Aorta (tissue), 5 donors: ENCODE results near the gene LPGAT1. TPM values are rescaled to one million over a fixed set of nuclear protein-coding genes. Genes with fewer than 3 reads are reported as not detected.

Experiments
- ATAC-seq: fragments of 200-7000 bp; cut with Tn5 transposase; one replicate; pipeline ENCODE4 v1.9.1; 2022; ENCODE audit warnings: moderate library complexity; ENCODE audit not compliant: low FRiP score
- DNase-seq, 2 donors: peaks; one replicate each; pipeline ENCODE4 v3.0.0-alpha.2; 2020
- H3K27ac ChIP-seq, 2 donors: one replicate each; pipeline ENCODE4 v1.5.1; 2013; ENCODE audit warnings: low read length in 2 of 2, mild to moderate bottlenecking in 2 of 2, moderate library complexity in 2 of 2, control low read depth in 1 of 2, inconsistent platforms in 1 of 2, low read depth in 1 of 2
- H3K27me3 ChIP-seq, 2 donors: one replicate each; pipeline ENCODE4 v1.6.1; 2013; ENCODE audit warnings: control low read depth in 1 of 2, low read length in 1 of 2, mild to moderate bottlenecking in 1 of 2, moderate library complexity in 1 of 2; ENCODE audit not compliant: insufficient read depth in 2 of 2, control insufficient read depth in 1 of 2
- H3K36me3 ChIP-seq, 2 donors: one replicate each; pipeline ENCODE4 v1.6.1; 2013; ENCODE audit warnings: control low read depth in 1 of 2, low read length in 1 of 2, mild to moderate bottlenecking in 1 of 2; ENCODE audit not compliant: insufficient read depth in 2 of 2, control insufficient read depth in 1 of 2
- H3K4me1 ChIP-seq, 2 donors: one replicate each; pipeline ENCODE4 v1.6.1; 2013; ENCODE audit warnings: low read length in 2 of 2, control low read depth in 1 of 2, mild to moderate bottlenecking in 1 of 2, moderate library complexity in 1 of 2; ENCODE audit not compliant: insufficient read depth in 2 of 2, control insufficient read depth in 1 of 2
- H3K4me3 ChIP-seq, 2 donors: one replicate each; pipeline ENCODE4 v1.5.1; 2013; ENCODE audit warnings: low read length in 2 of 2, control low read depth in 1 of 2, mild to moderate bottlenecking in 1 of 2
- H3K9me3 ChIP-seq: one replicate; pipeline ENCODE4 v1.6.1; 2013; ENCODE audit warnings: mild to moderate bottlenecking, low read length; ENCODE audit not compliant: control insufficient read depth
- WGBS, 2 donors: extraction: QIAGEN DNeasy Blood & Tissue Kit; methylation state at CpG; one replicate each; pipeline ENCODE4 v1.1.7; 2013; 5-methylcytosine and 5-hydroxymethylcytosine counted together
- intact Hi-C, 2 donors: fragments of 100-400 bp; cut with DNase I; formaldehyde crosslinking; loops; one replicate each; pipeline versions ENCODE4 v1.14.2 to v1.15.0; 2022
- polyA plus RNA-seq, 2 donors: library from polyadenylated mRNA; stranded (reverse); fragments of 200-250 nt; gene quantifications; one replicate each; pipeline ENCODE4 v1.2.3, GENCODE V29; 2013
- total RNA-seq, 2 donors: library from RNA; stranded (reverse); fragmentation: NEBNext Ultra II Directional; extraction: Animal tissue kit (Norgen Biotek cat#: 25700); gene quantifications; one replicate each; pipeline ENCODE4 v1.2.1, GENCODE V29; 2021
- donor health status: healthy with polysubstance abuse.
- donor health status: Bipolar disorder and iron deficiency.
- donor health status: DM: no; HTN: no; CAD: no.
- donor health status: DM: no; HTN: no; CAD: no.
- donor health status: DM: yes; HTN: yes; CAD: no.

LPGAT1 gene
- total and polyA plus RNA-seq, 4 donors = 7.5 to 50.0 (median 26.3) TPM

GRCh38 chr1:211736351-211736915 lies 94.1 kb downstream of the LPGAT1 start:
- 45 to 50% methylated on average over 8 of the region's 8 CpGs for WGBS, 2 donors
- no peak overlapping the region for H3K27ac ChIP-seq

GRCh38 chr1:211735208-211736170 lies 95.1 kb downstream of the LPGAT1 start:
- H3K36me3 ChIP-seq = no peaks in the 10 kb centered on the region
- intact Hi-C loops = no loop called here
- WGBS, 2 donors = 63 to 69% methylated on average over 22 of the region's 22 CpGs
- no peaks in the 10 kb centered on the region for H3K9me3 ChIP-seq
- no peaks in the 10 kb centered on the region for H3K27me3 ChIP-seq
- DNase-seq (peak in 1 of 2 donors; percentile 49), ATAC-seq (peak; percentile 55)
- no peak overlapping the region for H3K4me3 ChIP-seq
- H3K4me1 ChIP-seq = no peaks in the 10 kb centered on the region
- no peak overlapping the region for H3K27ac ChIP-seq

More at GRCh38 chr1:211736351-211736915, 94.1 kb downstream of the LPGAT1 start:
- Histone ChIP-seq H3K27me3 (no peaks in the 10 kb centered on the region), H3K4me1 (no peaks in the 10 kb centered on the region), H3K9me3 (no peaks in the 10 kb centered on the region), H3K36me3 (no peaks in the 10 kb centered on the region), H3K4me3 (no peak overlapping the region)
- no peak for DNase-seq
- intact Hi-C loops = no loop called here
- ATAC-seq = peak; percentile 36

- no peak overlapping the region for H3K27ac ChIP-seq
- H3K27me3 ChIP-seq = no peaks in the 10 kb centered on the region
- no peaks in the 10 kb centered on the region for H3K4me1 ChIP-seq
- intact Hi-C loops = no loop called here
- ATAC-seq (no peak), DNase-seq (no peak)
- H3K9me3 ChIP-seq = no peaks in the 10 kb centered on the region
- H3K4me3 ChIP-seq = no peak overlapping the region
- 31 to 38% methylated on average over 4 of the region's 4 CpGs for WGBS, 2 donors
- H3K36me3 ChIP-seq = no peaks in the 10 kb centered on the region
Observed at GRCh38 chr1:211734791-211735190, 95.8 kb downstream of the LPGAT1 start.

GRCh38 chr1:211734359-211734758 lies 96.2 kb downstream of the LPGAT1 start:
- no peaks in the 10 kb centered on the region for H3K36me3 ChIP-seq
- H3K4me3 ChIP-seq = no peak overlapping the region
- DNase-seq (no peak), ATAC-seq (no peak)
- H3K4me1 ChIP-seq = no peaks in the 10 kb centered on the region
- WGBS, 2 donors = 64 to 65% methylated on average over 9 of the region's 9 CpGs
- H3K27me3 ChIP-seq = no peaks in the 10 kb centered on the region
- intact Hi-C loops = no loop called here
- H3K27ac ChIP-seq = no peak overlapping the region
- no peaks in the 10 kb centered on the region for H3K9me3 ChIP-seq

- 85 to 86% methylated on average over 4 of the region's 4 CpGs for WGBS, 2 donors
Observed at GRCh38 chr1:211732293-211732980, 98.1 kb downstream of the LPGAT1 start.

GRCh38 chr1:211731456-211732292 lies 98.9 kb downstream of the LPGAT1 start:
- 69 to 86% methylated on average over 5 of the region's 5 CpGs for WGBS, 2 donors
- Histone ChIP-seq H3K36me3 (no peaks in the 10 kb centered on the region), H3K4me1 (no peaks in the 10 kb centered on the region), H3K4me3 (no peak overlapping the region), H3K27me3 (no peaks in the 10 kb centered on the region), H3K9me3 (no peaks in the 10 kb centered on the region), H3K27ac (no peak overlapping the region)
- intact Hi-C loops = no loop called here
- DNase-seq (no peak), ATAC-seq (no peak)

More at GRCh38 chr1:211732293-211732980, 98.1 kb downstream of the LPGAT1 start:
- intact Hi-C loops = no loop called here
- no peak overlapping the region for H3K4me3 ChIP-seq
- DNase-seq (no peak), ATAC-seq (no peak)
- H3K27ac ChIP-seq = no peak overlapping the region
- H3K4me1 ChIP-seq = no peaks in the 10 kb centered on the region
- no peaks in the 10 kb centered on the region for H3K27me3 ChIP-seq
- H3K9me3 ChIP-seq = no peaks in the 10 kb centered on the region
- no peaks in the 10 kb centered on the region for H3K36me3 ChIP-seq

- intact Hi-C loops = no loop called here
Observed at GRCh38 chr1:211730347-211730746, 100.2 kb downstream of the LPGAT1 start.

GRCh38 chr1:211729238-211729637 lies 101.3 kb downstream of the LPGAT1 start:
- H3K4me3 ChIP-seq = no peak overlapping the region
- ATAC-seq = no peak
- no peaks in the 10 kb centered on the region for H3K27me3 ChIP-seq
- H3K4me1 ChIP-seq = no peaks in the 10 kb centered on the region
- no peaks in the 10 kb centered on the region for H3K36me3 ChIP-seq
- H3K27ac ChIP-seq = no peak overlapping the region
- no peaks in the 10 kb centered on the region for H3K9me3 ChIP-seq
- intact Hi-C loops = no loop called here
- no peak for DNase-seq
- 91 to 93% methylated on average over 7 of the region's 7 CpGs for WGBS, 2 donors

More at GRCh38 chr1:211730347-211730746, 100.2 kb downstream of the LPGAT1 start:
- Histone ChIP-seq H3K36me3 (no peaks in the 10 kb centered on the region), H3K4me1 (no peaks in the 10 kb centered on the region), H3K4me3 (no peak overlapping the region), H3K27me3 (no peaks in the 10 kb centered on the region), H3K9me3 (no peaks in the 10 kb centered on the region), H3K27ac (no peak overlapping the region)
- ATAC-seq = no peak
- WGBS, 2 donors = 87 to 88% methylated on average over 4 of the region's 4 CpGs
- no peak for DNase-seq
